ENCODE measurements around the gene SRSF10. TPM values are rescaled to one million over a fixed set of nuclear protein-coding genes. Genes with fewer than 3 reads are reported as not detected.
A peak's percentile ranks its signal among the peaks of the same experiment; 100 is the strongest.

SRSF10 gene
- total RNA-seq, 1 donor from 2014 or later = 92.4 TPM

- H3K4me2 ChIP-seq (ENCODE audit: low read length) = peak overlapping the region; percentile 76
- peaks cover 3% of the 10 kb centered on the region for H3K27me3 ChIP-seq (ENCODE audit: insufficient read depth, low read length)
- Mint-ChIP-seq H3K9me3 (ENCODE audit: unreplicated experiment) (no peaks in the 10 kb centered on the region), H3K36me3 (ENCODE audit: low read depth, unreplicated experiment) (no peaks in the 10 kb centered on the region), H3K27ac (ENCODE audit: unreplicated experiment) (peak overlapping the region; percentile 13), H3K4me3 (ENCODE audit: unreplicated experiment) (no peak overlapping the region), H3K4me1 (ENCODE audit: low read depth, unreplicated experiment) (peaks cover 8% of the 10 kb centered on the region), H3K27me3 (ENCODE audit: low read depth, unreplicated experiment) (no peaks in the 10 kb centered on the region)
- H4K20me1 ChIP-seq (ENCODE audit: insufficient read depth, low read length) = no peaks in the 10 kb centered on the region
- no peak for DNase-seq (ENCODE audit: low read depth)
- FAIRE-seq = no peak
- H3K36me3 ChIP-seq (ENCODE audit: insufficient read depth, low read length) = no peaks in the 10 kb centered on the region
- TF ChIP-seq EZH2 (IDR thresholded peaks at IDR 0.05; ENCODE audit: insufficient read depth, low read length) = no peak
- TF ChIP-seq CTCF (IDR thresholded peaks at IDR 0.05; ENCODE audit: insufficient read depth, low read depth, low read length) = no peak
- no peaks in the 10 kb centered on the region for H3K9me3 ChIP-seq (ENCODE audit: insufficient read depth, low read depth, low read length)
- no peaks in the 10 kb centered on the region for H3K4me1 ChIP-seq (ENCODE audit: insufficient read depth, low read length)
- no peak overlapping the region for H2AFZ ChIP-seq (ENCODE audit: low read depth, low read length)
- H3K79me2 ChIP-seq (ENCODE audit: insufficient read depth, low read length) = no peaks in the 10 kb centered on the region
- H3K9ac ChIP-seq (ENCODE audit: low read length) = no peak overlapping the region
- H3K4me3 ChIP-seq (ENCODE audit: insufficient read depth, low read depth, low read length) = no peak overlapping the region
- H3K27ac ChIP-seq (ENCODE audit: low read depth, low read length) = no peak overlapping the region
Measured at GRCh38 chr1:23931491-23931880, 48.6 kb downstream of the SRSF10 start.

GRCh38 chr1:23930861-23931490 lies 49.2 kb downstream of the SRSF10 start:
- Mint-ChIP-seq H3K4me1 (ENCODE audit: low read depth, unreplicated experiment) (peaks cover 8% of the 10 kb centered on the region), H3K9me3 (ENCODE audit: unreplicated experiment) (no peaks in the 10 kb centered on the region), H3K27ac (ENCODE audit: unreplicated experiment) (peak overlapping the region; percentile 13), H3K4me3 (ENCODE audit: unreplicated experiment) (no peak overlapping the region), H3K27me3 (ENCODE audit: low read depth, unreplicated experiment) (no peaks in the 10 kb centered on the region), H3K36me3 (ENCODE audit: low read depth, unreplicated experiment) (no peaks in the 10 kb centered on the region)
- H3K9ac ChIP-seq (ENCODE audit: low read length) = peak overlapping the region; percentile 26
- no peak overlapping the region for H3K27ac ChIP-seq (ENCODE audit: low read depth, low read length)
- H3K27me3 ChIP-seq (ENCODE audit: insufficient read depth, low read length) = peaks cover 3% of the 10 kb centered on the region
- no peak overlapping the region for H3K4me3 ChIP-seq (ENCODE audit: insufficient read depth, low read depth, low read length)
- TF ChIP-seq EZH2 (IDR thresholded peaks at IDR 0.05; ENCODE audit: insufficient read depth, low read length) (no peak), CTCF (IDR thresholded peaks at IDR 0.05; ENCODE audit: insufficient read depth, low read depth, low read length) (no peak)
- H2AFZ ChIP-seq (ENCODE audit: low read depth, low read length) = peak overlapping the region; percentile 44
- H3K9me3 ChIP-seq (ENCODE audit: insufficient read depth, low read depth, low read length) = no peaks in the 10 kb centered on the region
- no peaks in the 10 kb centered on the region for H4K20me1 ChIP-seq (ENCODE audit: insufficient read depth, low read length)
- no peaks in the 10 kb centered on the region for H3K4me1 ChIP-seq (ENCODE audit: insufficient read depth, low read length)
- FAIRE-seq (peak; percentile 85), DNase-seq (ENCODE audit: low read depth) (peak; percentile 65)
- H3K79me2 ChIP-seq (ENCODE audit: insufficient read depth, low read length) = no peaks in the 10 kb centered on the region
- H3K36me3 ChIP-seq (ENCODE audit: insufficient read depth, low read length) = no peaks in the 10 kb centered on the region
- H3K4me2 ChIP-seq (ENCODE audit: low read length) = peak overlapping the region; percentile 76

GRCh38 chr1:23930270-23930669 lies 49.9 kb downstream of the SRSF10 start:
- Mint-ChIP-seq H3K36me3 (ENCODE audit: low read depth, unreplicated experiment) (no peaks in the 10 kb centered on the region), H3K4me3 (ENCODE audit: unreplicated experiment) (no peak overlapping the region), H3K27me3 (ENCODE audit: low read depth, unreplicated experiment) (no peaks in the 10 kb centered on the region), H3K4me1 (ENCODE audit: low read depth, unreplicated experiment) (peaks cover 8% of the 10 kb centered on the region), H3K9me3 (ENCODE audit: unreplicated experiment) (no peaks in the 10 kb centered on the region), H3K27ac (ENCODE audit: unreplicated experiment) (no peak overlapping the region)
- Histone ChIP-seq H2AFZ (ENCODE audit: low read depth, low read length) (no peak overlapping the region), H3K27me3 (ENCODE audit: insufficient read depth, low read length) (peaks cover 3% of the 10 kb centered on the region), H3K79me2 (ENCODE audit: insufficient read depth, low read length) (no peaks in the 10 kb centered on the region), H4K20me1 (ENCODE audit: insufficient read depth, low read length) (no peaks in the 10 kb centered on the region), H3K36me3 (ENCODE audit: insufficient read depth, low read length) (no peaks in the 10 kb centered on the region), H3K9ac (ENCODE audit: low read length) (no peak overlapping the region), H3K9me3 (ENCODE audit: insufficient read depth, low read depth, low read length) (no peaks in the 10 kb centered on the region), H3K4me1 (ENCODE audit: insufficient read depth, low read length) (no peaks in the 10 kb centered on the region), H3K27ac (ENCODE audit: low read depth, low read length) (no peak overlapping the region), H3K4me2 (ENCODE audit: low read length) (no peak overlapping the region), H3K4me3 (ENCODE audit: insufficient read depth, low read depth, low read length) (no peak overlapping the region)
- DNase-seq (ENCODE audit: low read depth) (no peak), FAIRE-seq (no peak)
- no peak for TF ChIP-seq CTCF (IDR thresholded peaks at IDR 0.05; ENCODE audit: insufficient read depth, low read depth, low read length)
- TF ChIP-seq EZH2 (IDR thresholded peaks at IDR 0.05; ENCODE audit: insufficient read depth, low read length) = no peak
